K562 (cell line): Measurements from ENCODE around the gene ATP5PB.

Experiments
- BCLAF1 ChIP-seq, 2 experiments: fragments of 450-650 bp in 1 of 2; IDR thresholded peaks; 2 replicates each; pipeline ENCODE4 v1.6.1; 2011 to 2017; ENCODE audit warnings: low read depth in 2 of 2, antibody characterized with exemption in 1 of 2, borderline replicate concordance in 1 of 2, low read length in 1 of 2, mild to moderate bottlenecking in 1 of 2, mixed read lengths in 1 of 2; ENCODE audit not compliant: control insufficient read depth in 1 of 2
- CEBPZ ChIP-seq: fragments of 150-350 bp; IDR thresholded peaks from 2 replicates; pipeline ENCODE4 v1.6.1; 2014; ENCODE audit warnings: low read depth, mild to moderate bottlenecking, low read length, borderline replicate concordance
- E2F4 ChIP-seq: sonication (generic); formaldehyde crosslinking; IDR thresholded peaks from 2 replicates; pipeline ENCODE4 v1.8.0; 2022; ENCODE audit warnings: mild to moderate bottlenecking, low read depth, missing genetic modification reagents
- GTF2F1 ChIP-seq: IDR thresholded peaks from 2 replicates; pipeline ENCODE4 v1.6.1; 2011; ENCODE audit warnings: low read depth, low read length, improper control_type of control experiment
- MYC ChIP-seq, 2 experiments: fragments of 250-450 bp in 1 of 2; sonication (Bioruptor Pico) in 1 of 2; IDR thresholded peaks; 2 replicates each; pipeline versions ENCODE4 v1.5.1 to v1.6.1; 2012 to 2021; ENCODE audit warnings: low read depth in 2 of 2, borderline replicate concordance in 1 of 2, improper control_type of control experiment in 1 of 2, low read length in 1 of 2, mild to moderate bottlenecking in 1 of 2, moderate library complexity in 1 of 2
- POU5F1 ChIP-seq: fragments of 150-350 bp; IDR thresholded peaks from 2 replicates; pipeline ENCODE4 v1.6.1; 2014; ENCODE audit warnings: borderline replicate concordance, low read length, low read depth, mild to moderate bottlenecking; ENCODE audit not compliant: partially characterized antibody
- TRIM24 ChIP-seq, 2 experiments: fragments of 450-650 bp; IDR thresholded peaks; 2 replicates each; pipeline ENCODE4 v1.6.1; 2016
- XRCC4 ChIP-seq: IDR thresholded peaks from one replicate; pipeline ENCODE4 v1.6.1; 2011; ENCODE audit not compliant: insufficient read depth, insufficient read length; ENCODE audit errors: extremely low read depth
- ZHX1 ChIP-seq: fragments of 150-350 bp; conservative IDR thresholded peaks from 2 replicates; pipeline ENCODE4 v1.6.1; 2014; ENCODE audit warnings: low read length
- ZNF561 ChIP-seq: fragments of 450-650 bp; formaldehyde crosslinking; conservative IDR thresholded peaks from 2 replicates; pipeline ENCODE4 v1.4.0; 2020; ENCODE audit warnings: mild to moderate bottlenecking, moderate library complexity

GRCh38 chr1:111407301-111407700, 42.0 kb upstream of the ATP5PB start:
- no peak for TF ChIP-seq E2F4 (CRISPR knock-in tag)
- TF ChIP-seq CEBPZ: no peak
- TF ChIP-seq POU5F1: no peak
- TF ChIP-seq ZNF561 (CRISPR knock-in tag): no peak
- no peak for TF ChIP-seq MYC (IDR thresholded peaks at IDR 0.05; ENCODE audit: low read depth, low read length)
- no peak for TF ChIP-seq MYC (CRISPR knock-in tag; IDR thresholded peaks at IDR 0.05; ENCODE audit: borderline replicate concordance, low read depth)
- TF ChIP-seq GTF2F1: no peak
- no peak for TF ChIP-seq ZHX1
- TF ChIP-seq XRCC4: no peak
- TF ChIP-seq BCLAF1 (IDR thresholded peaks at IDR 0.05; ENCODE audit: borderline replicate concordance in 1 of 2, control insufficient read depth in 1 of 2, low read depth in 2 of 2, low read length in 1 of 2): no peak
- TF ChIP-seq TRIM24 (IDR thresholded peaks at IDR 0.05): no peak
